GM23338 (cell line): Measurements from ENCODE around the gene CGB2. TPM values are rescaled to one million over a fixed set of nuclear protein-coding genes. Genes with fewer than 3 reads are reported as not detected.

Experiments used
- CREB1 ChIP-seq: fragments of 250-450 bp; sonication (Bioruptor Pico); IDR thresholded peaks from 2 replicates; pipeline ENCODE4 v1.5.0; 2020; ENCODE audit warnings: low read depth, mild to moderate bottlenecking, moderate library complexity
- ETS1 ChIP-seq: IDR thresholded peaks from 2 replicates; pipeline ENCODE4 v1.6.1; 2016; ENCODE audit warnings: antibody characterized with exemption
- EZH2phosphoT487 ChIP-seq: fragments of 200-600 bp; sonication (generic); IDR thresholded peaks from one replicate; pipeline ENCODE4 v1.8.1; 2018; ENCODE audit warnings: antibody characterized with exemption; ENCODE audit not compliant: unreplicated experiment
- NANOG ChIP-seq: IDR thresholded peaks from 2 replicates; pipeline ENCODE4 v1.6.1; 2016; ENCODE audit warnings: antibody characterized with exemption, borderline replicate concordance
- POLR2AphosphoS5 ChIP-seq: IDR thresholded peaks from 2 replicates; pipeline ENCODE4 v1.6.1; 2016; ENCODE audit warnings: antibody characterized with exemption, low read depth
- ZNF114 ChIP-seq: fragments of 250-450 bp; sonication (Bioruptor Pico); IDR thresholded peaks from 2 replicates; pipeline ENCODE4 v1.5.0; 2020; ENCODE audit warnings: mild to moderate bottlenecking, moderate library complexity
- ZNF462 ChIP-seq: fragments of 250-450 bp; sonication (Bioruptor Pico); IDR thresholded peaks from 2 replicates; pipeline ENCODE4 v1.5.0; 2020; ENCODE audit warnings: mild to moderate bottlenecking, moderate library complexity
- polyA plus RNA-seq: library from polyadenylated mRNA; unstranded; fragments of >200 nt; fragmentation: Nextera tagmentation; extraction: Ambion mirVana; gene quantifications from 2 replicates; pipeline ENCODE4 v1.2.1, GENCODE V29; 2016
- total RNA-seq: library from RNA; depleted of rRNA; stranded (reverse); fragments of >200 nt; shearing (Covaris generic); gene quantifications from 2 replicates; pipeline ENCODE4 v1.2.3, GENCODE V29; 2014
- TF ChIP-seq, protein P1 (sequence below), 2 experiments: fragments of 200-600 bp in 1 of 2; sonication (generic) in 1 of 2; conservative IDR thresholded peaks; 2 replicates each; pipeline versions ENCODE4 v1.5.1 to v1.6.1; 2016 to 2017; ENCODE audit warnings: antibody characterized with exemption in 2 of 2, low read depth in 2 of 2, mild to moderate bottlenecking in 2 of 2, moderate library complexity in 1 of 2

The CGB2 gene
- total and polyA plus RNA-seq, 2 experiments from 2014 or later, result 0.57 TPM; not detected in 1

DNA sequence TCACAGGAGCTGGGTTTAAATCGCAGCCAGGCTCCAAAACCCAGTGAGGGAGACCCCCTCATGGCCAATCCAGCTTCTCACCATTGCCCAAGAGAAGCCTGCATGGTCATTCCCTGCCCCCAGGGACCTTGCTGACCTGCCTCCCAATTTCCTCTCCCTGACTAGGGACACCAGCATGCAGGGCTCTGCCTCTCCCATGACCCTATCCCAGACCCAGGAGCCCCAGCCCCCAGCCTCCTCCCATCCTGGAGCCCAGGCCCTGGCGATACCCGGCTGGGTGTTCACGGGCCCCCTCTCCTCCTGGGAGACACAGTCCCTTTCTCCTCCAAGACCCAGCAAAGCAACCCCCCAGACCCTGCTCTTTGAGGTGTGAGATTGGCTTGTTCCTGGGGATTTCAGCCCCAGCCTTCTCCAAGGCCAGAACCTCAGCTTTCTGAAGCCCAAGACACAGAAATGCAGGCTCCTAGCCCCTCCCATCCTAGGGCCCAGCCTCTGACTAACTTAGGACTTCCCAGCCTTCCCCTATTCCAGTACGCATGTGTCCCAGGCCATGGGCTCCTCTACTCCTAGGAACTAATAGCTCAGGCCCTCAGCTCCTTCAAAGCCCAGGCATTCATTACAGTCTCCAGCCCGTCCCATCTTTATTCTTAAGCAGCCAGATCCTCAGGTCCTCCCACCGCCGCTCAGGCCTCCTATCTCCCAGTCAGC is 39.7 kb upstream of the CGB2 start (continued):
- TF ChIP-seq ZNF462 (CRISPR knock-in tag), result no peak
- TF ChIP-seq, protein P1, sequence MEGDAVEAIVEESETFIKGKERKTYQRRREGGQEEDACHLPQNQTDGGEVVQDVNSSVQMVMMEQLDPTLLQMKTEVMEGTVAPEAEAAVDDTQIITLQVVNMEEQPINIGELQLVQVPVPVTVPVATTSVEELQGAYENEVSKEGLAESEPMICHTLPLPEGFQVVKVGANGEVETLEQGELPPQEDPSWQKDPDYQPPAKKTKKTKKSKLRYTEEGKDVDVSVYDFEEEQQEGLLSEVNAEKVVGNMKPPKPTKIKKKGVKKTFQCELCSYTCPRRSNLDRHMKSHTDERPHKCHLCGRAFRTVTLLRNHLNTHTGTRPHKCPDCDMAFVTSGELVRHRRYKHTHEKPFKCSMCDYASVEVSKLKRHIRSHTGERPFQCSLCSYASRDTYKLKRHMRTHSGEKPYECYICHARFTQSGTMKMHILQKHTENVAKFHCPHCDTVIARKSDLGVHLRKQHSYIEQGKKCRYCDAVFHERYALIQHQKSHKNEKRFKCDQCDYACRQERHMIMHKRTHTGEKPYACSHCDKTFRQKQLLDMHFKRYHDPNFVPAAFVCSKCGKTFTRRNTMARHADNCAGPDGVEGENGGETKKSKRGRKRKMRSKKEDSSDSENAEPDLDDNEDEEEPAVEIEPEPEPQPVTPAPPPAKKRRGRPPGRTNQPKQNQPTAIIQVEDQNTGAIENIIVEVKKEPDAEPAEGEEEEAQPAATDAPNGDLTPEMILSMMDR (conservative IDR thresholded peaks at IDR 0.05; ENCODE audit: low read depth in 2 of 2), result no peak
- no peak for TF ChIP-seq CREB1
- no peak for TF ChIP-seq POLR2AphosphoS5
- TF ChIP-seq ETS1, result no peak
- no peak for TF ChIP-seq EZH2phosphoT487
- no peak for TF ChIP-seq NANOG
- TF ChIP-seq ZNF114, result no peak
